ENCODE data around the gene PRICKLE1.
"Not testable (repeated sequence)": the region's sequence is repeated elsewhere in the genome, so short reads cannot be mapped to it uniquely, and the experiment has no call there.

Gene PRICKLE1

GRCh38 chr12:42552822-42553221, 36.7 kb downstream of the PRICKLE1 start:
- no peak for DNase-seq

- DNase-seq: no peak
Measured at GRCh38 chr12:42550800-42551199, 38.7 kb downstream of the PRICKLE1 start.

GRCh38 chr12:42546709-42547108, 42.8 kb downstream of the PRICKLE1 start:
- DNase-seq: no peak

GRCh38 chr12:42541965-42542364, 47.6 kb downstream of the PRICKLE1 start:
- DNase-seq: no peak

GRCh38 chr12:42541308-42541707, 48.2 kb downstream of the PRICKLE1 start:
- not testable (repeated sequence) for DNase-seq

GRCh38 chr12:42539696-42540095, 49.9 kb downstream of the PRICKLE1 start:
- no peak for DNase-seq

- no peak for DNase-seq
Measured at GRCh38 chr12:42538203-42538602, 51.3 kb downstream of the PRICKLE1 start.

- DNase-seq: no peak
Measured at GRCh38 chr12:42534184-42534838, 55.2 kb downstream of the PRICKLE1 start.

- DNase-seq: no peak
Measured at GRCh38 chr12:42530284-42530683, 59.3 kb downstream of the PRICKLE1 start.

GRCh38 chr12:42525444-42525843, 64.1 kb downstream of the PRICKLE1 start:
- no peak for DNase-seq

- no peak for DNase-seq
Measured at GRCh38 chr12:42524716-42525115, 64.8 kb downstream of the PRICKLE1 start.

- no peak for DNase-seq
Measured at GRCh38 chr12:42516573-42516972, 73.0 kb downstream of the PRICKLE1 start.

GRCh38 chr12:42511656-42512055, 77.9 kb downstream of the PRICKLE1 start:
- no peak for DNase-seq

- peak; percentile 19 for DNase-seq
Measured at GRCh38 chr12:42510823-42511222, 78.7 kb downstream of the PRICKLE1 start.

GRCh38 chr12:42508913-42509460, 80.6 kb downstream of the PRICKLE1 start:
- no peak for DNase-seq

- peak; percentile 44 for DNase-seq
Measured at GRCh38 chr12:42507565-42507964, 82.0 kb downstream of the PRICKLE1 start.

- peak; percentile 49 for DNase-seq
Measured at GRCh38 chr12:42507081-42507480, 82.5 kb downstream of the PRICKLE1 start.

- DNase-seq: no peak
Measured at GRCh38 chr12:42504049-42504448, 85.5 kb downstream of the PRICKLE1 start.

- no peak for DNase-seq
Measured at GRCh38 chr12:42502682-42503081, 86.9 kb downstream of the PRICKLE1 start.

- no peak for DNase-seq
Measured at GRCh38 chr12:42498549-42499247, 90.8 kb downstream of the PRICKLE1 start.

- DNase-seq: no peak
Measured at GRCh38 chr12:42496886-42497285, 92.7 kb downstream of the PRICKLE1 start.

- no peak for DNase-seq
Measured at GRCh38 chr12:42495244-42495643, 94.3 kb downstream of the PRICKLE1 start.

- no peak for DNase-seq
Measured at GRCh38 chr12:42492267-42492666, 97.3 kb downstream of the PRICKLE1 start.

GRCh38 chr12:42490261-42490842, 99.2 kb downstream of the PRICKLE1 start:
- no peak for DNase-seq
